Thyroid gland (tissue), 4 donors: Measurements from ENCODE around the gene ADAMTS12. TPM values are rescaled to one million over a fixed set of nuclear protein-coding genes. Genes with fewer than 3 reads are reported as not detected.

Source experiments
- DNase-seq, 2 donors: peaks; one replicate each; pipeline ENCODE4 v3.0.0-alpha.2; 2019
- H3K27ac ChIP-seq, 3 donors: fragments of 200-600 bp; sonication (generic); 1 replicate in 2 of 3; 2 replicates in 1 of 3; pipeline ENCODE4 v1.5.1; 2016 to 2019; ENCODE audit warnings: mild to moderate bottlenecking in 1 of 3, moderate library complexity in 1 of 3
- H3K27me3 ChIP-seq: fragments of 200-600 bp; sonication (generic); one replicate; pipeline ENCODE4 v1.5.1; 2019
- H3K36me3 ChIP-seq, 2 donors: fragments of 200-600 bp; sonication (generic); one replicate each; pipeline ENCODE4 v1.5.1; 2016 to 2019
- H3K4me1 ChIP-seq, 2 donors: fragments of 200-600 bp; sonication (generic); one replicate each; pipeline ENCODE4 v1.5.1; 2017 to 2019
- H3K4me3 ChIP-seq, 3 donors: fragments of 200-600 bp; sonication (generic); replicated peaks in 1 of 3; 1 replicate in 2 of 3; 2 replicates in 1 of 3; pipeline ENCODE4 v1.5.1; 2016; ENCODE audit warnings: mild to moderate bottlenecking in 1 of 3
- H3K9me3 ChIP-seq: fragments of 200-600 bp; sonication (generic); one replicate; pipeline ENCODE4 v1.5.1; 2017
- POLR2A ChIP-seq, 2 donors: fragments of 450-650 bp; IDR thresholded peaks; one replicate each; pipeline ENCODE4 v1.6.1; 2017; ENCODE audit warnings: antibody characterized with exemption in 2 of 2, mild to moderate bottlenecking in 2 of 2, moderate library complexity in 1 of 2
- WGBS, 2 donors: methylation state at CpG; one replicate each; pipeline ENCODE4 v1.1.5; 2017; 5-methylcytosine and 5-hydroxymethylcytosine counted together
- intact Hi-C: fragments of 100-400 bp; cut with DNase I; formaldehyde crosslinking; loops from one replicate; pipeline ENCODE4 v1.15.1; 2023
- total RNA-seq, 4 donors: library from RNA; depleted of rRNA; stranded (reverse); fragments of >200 nt; gene quantifications; one replicate each; pipeline ENCODE4 v1.2.3, GENCODE V29; 2016
- TF ChIP-seq, protein P1 (sequence below), 6 experiments: fragments of 200-600 bp in 3 of 6; fragments of 450-650 bp in 3 of 6; sonication (generic) in 3 of 6; IDR thresholded peaks; one replicate each; pipeline ENCODE4 v1.5.1; 2016 to 2019; ENCODE audit warnings: antibody characterized with exemption in 6 of 6, mild to moderate bottlenecking in 2 of 6, inconsistent platforms in 1 of 6, moderate library complexity in 1 of 6

The ADAMTS12 gene
- total RNA-seq, 4 donors from 2014 or later = 1.3 to 5.8 (median 2.3) TPM

DNA sequence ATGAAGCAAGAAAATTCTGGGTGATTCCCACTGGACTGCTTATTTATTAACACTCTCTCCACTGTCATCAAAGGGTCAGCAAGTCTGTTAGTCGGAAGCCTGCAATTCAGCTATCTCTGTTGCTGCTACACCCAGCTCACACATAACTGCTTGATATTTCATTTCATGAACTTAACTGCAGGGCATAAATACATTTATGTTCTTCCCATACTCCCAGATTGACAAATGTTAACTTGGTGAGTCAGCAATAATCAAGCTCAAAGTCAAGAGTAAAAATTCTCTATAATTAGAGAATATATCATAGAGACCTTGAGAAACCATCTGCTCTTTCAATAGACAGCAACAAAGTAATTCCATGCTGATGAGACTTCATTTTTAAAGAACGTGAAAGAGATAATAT is 198.8 kb downstream of the ADAMTS12 start:
- 89 to 93% methylated on average over 2 of the region's 2 CpGs for WGBS, 2 donors
- Histone ChIP-seq H3K4me3 (no peak overlapping the region), H3K4me1 (no peaks in the 10 kb centered on the region), H3K27ac (no peak overlapping the region), H3K9me3 (no peaks in the 10 kb centered on the region), H3K27me3 (no peaks in the 10 kb centered on the region), H3K36me3 (no peaks in the 10 kb centered on the region)
- TF ChIP-seq, protein P1, sequence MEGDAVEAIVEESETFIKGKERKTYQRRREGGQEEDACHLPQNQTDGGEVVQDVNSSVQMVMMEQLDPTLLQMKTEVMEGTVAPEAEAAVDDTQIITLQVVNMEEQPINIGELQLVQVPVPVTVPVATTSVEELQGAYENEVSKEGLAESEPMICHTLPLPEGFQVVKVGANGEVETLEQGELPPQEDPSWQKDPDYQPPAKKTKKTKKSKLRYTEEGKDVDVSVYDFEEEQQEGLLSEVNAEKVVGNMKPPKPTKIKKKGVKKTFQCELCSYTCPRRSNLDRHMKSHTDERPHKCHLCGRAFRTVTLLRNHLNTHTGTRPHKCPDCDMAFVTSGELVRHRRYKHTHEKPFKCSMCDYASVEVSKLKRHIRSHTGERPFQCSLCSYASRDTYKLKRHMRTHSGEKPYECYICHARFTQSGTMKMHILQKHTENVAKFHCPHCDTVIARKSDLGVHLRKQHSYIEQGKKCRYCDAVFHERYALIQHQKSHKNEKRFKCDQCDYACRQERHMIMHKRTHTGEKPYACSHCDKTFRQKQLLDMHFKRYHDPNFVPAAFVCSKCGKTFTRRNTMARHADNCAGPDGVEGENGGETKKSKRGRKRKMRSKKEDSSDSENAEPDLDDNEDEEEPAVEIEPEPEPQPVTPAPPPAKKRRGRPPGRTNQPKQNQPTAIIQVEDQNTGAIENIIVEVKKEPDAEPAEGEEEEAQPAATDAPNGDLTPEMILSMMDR (IDR thresholded peaks at IDR 0.05) = no peak
- no peak for TF ChIP-seq POLR2A (IDR thresholded peaks at IDR 0.05)
- DNase-seq = no peak
- intact Hi-C loops = no loop called here

DNA sequence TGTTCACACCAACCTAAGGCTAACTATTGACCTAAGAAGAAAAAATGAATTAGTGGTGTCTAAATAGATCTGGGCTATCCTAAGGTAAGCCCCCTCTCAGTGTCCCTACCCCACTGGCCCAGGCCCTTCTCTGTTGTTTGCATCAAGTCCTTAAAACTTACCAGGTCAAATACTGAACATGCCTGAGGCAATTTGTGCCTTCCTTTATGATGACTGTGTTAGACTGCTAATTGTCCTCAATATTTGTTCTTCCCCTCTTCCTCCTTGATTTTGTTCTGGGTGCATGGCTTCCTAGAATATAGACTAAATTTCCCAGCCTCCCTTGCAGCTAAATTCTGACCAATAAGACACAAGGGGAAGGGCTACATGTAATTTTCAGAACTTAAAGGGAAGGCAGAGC is 199.9 kb downstream of the ADAMTS12 start:
- TF ChIP-seq, protein P1 (IDR thresholded peaks at IDR 0.05) = no peak
- no peak for TF ChIP-seq POLR2A (IDR thresholded peaks at IDR 0.05)
- H3K4me1 ChIP-seq = no peaks in the 10 kb centered on the region
- intact Hi-C loops = no loop called here
- no peaks in the 10 kb centered on the region for H3K27me3 ChIP-seq
- no peak overlapping the region for H3K4me3 ChIP-seq
- no peak overlapping the region for H3K27ac ChIP-seq
- no peak for DNase-seq
- H3K9me3 ChIP-seq = no peaks in the 10 kb centered on the region
- no peaks in the 10 kb centered on the region for H3K36me3 ChIP-seq

DNA sequence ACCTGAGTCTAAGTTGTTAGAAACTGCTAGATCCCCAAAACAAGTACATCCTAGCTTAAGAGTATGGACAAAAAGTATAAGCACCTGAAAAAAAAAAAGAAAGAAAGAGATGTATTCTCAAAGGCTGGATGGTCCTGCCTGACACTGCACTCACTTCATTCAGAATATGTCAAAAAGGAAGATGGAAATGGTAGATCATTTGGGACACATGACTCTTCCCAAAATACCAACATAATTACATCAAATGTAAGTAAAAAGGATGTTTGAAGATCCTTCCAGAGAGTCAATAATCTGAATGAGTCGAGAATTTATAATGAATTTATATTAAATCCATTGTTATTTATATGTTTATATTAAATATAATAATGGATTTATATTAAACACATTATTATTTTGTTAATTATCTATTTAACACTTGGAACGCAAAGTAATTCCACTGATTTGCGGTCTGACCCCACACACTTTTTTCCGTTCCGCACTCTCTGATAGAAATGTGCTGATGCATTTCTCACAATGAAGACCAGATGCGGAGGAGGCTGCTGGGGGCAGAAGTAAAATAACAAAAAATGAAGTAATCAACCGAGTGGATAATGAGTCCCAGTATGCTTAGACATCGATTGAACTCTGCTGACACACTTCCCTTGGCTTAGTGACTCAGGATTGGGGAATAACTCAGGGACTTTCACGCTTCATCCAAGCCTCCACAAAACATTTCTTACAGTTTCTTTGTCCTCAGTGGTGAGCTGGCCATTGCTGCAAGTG is 201.2 kb downstream of the ADAMTS12 start:
- no peak for TF ChIP-seq POLR2A (IDR thresholded peaks at IDR 0.05)
- TF ChIP-seq, protein P1 (IDR thresholded peaks at IDR 0.05) = no peak
- intact Hi-C loops = no loop called here

DNA sequence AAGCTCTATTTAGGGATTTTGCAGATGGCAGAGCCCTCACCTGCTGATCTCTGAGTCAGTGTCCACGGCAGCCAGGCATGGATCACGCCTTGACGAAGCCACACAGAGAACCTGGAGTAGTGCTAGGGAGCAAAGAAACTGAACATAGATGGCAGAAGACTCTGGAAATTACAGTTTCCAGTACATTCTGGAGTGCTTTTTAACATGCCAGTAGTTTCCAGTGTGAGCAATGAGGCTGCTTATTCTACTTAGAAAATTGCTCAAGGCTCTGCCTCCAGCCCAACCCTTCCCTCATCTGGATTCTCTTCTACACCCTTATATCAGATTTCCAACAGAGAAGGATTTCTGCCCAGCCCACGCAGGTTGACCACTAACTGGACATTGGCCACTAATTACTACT is 203.3 kb downstream of the ADAMTS12 start:
- Histone ChIP-seq H3K27ac (no peak overlapping the region), H3K4me3 (no peak overlapping the region), H3K4me1 (no peaks in the 10 kb centered on the region), H3K36me3 (no peaks in the 10 kb centered on the region), H3K9me3 (no peaks in the 10 kb centered on the region), H3K27me3 (no peaks in the 10 kb centered on the region)
- TF ChIP-seq, protein P1 (IDR thresholded peaks at IDR 0.05) = no peak
- no peak for TF ChIP-seq POLR2A (IDR thresholded peaks at IDR 0.05)
- no peak for DNase-seq
- WGBS, 2 donors = 82 to 88% methylated on average over 3 to 4 of the region's 4 CpGs
- intact Hi-C loops = no loop called here

More for the DNA sequence above, 201.2 kb downstream of the ADAMTS12 start:
- H3K9me3 ChIP-seq = no peaks in the 10 kb centered on the region
- no peak overlapping the region for H3K27ac ChIP-seq
- no peak overlapping the region for H3K4me3 ChIP-seq
- no peaks in the 10 kb centered on the region for H3K36me3 ChIP-seq
- no peak for DNase-seq
- WGBS, 2 donors = 70 to 83% methylated on average over 9 of the region's 9 CpGs
- no peaks in the 10 kb centered on the region for H3K27me3 ChIP-seq
- no peaks in the 10 kb centered on the region for H3K4me1 ChIP-seq

DNA sequence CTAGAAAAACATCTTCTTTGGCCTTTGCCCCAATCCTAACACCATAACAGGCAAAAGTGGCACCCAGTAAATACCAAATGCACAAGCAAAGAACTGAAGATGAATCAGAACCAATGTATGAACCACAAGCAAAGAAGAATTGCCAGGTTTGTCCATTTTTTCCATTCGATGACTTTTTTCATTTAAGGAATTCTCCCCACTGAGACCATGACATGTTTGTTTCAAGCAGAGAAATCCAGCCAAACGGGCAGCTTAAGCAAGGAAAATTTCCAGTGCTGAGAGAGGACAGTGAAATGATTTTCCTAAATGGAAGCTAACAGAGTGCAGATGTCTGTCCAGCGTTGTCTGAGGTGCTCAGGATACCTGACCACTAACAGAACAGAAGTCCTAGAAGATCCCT is 203.7 kb downstream of the ADAMTS12 start:
- WGBS, 2 donors = 71 to 73% methylated on average over 2 to 3 of the region's 3 CpGs
- no peaks in the 10 kb centered on the region for H3K4me1 ChIP-seq
- H3K36me3 ChIP-seq = no peaks in the 10 kb centered on the region
- DNase-seq = no peak
- no peak overlapping the region for H3K4me3 ChIP-seq
- H3K27me3 ChIP-seq = no peaks in the 10 kb centered on the region
- TF ChIP-seq, protein P1 (IDR thresholded peaks at IDR 0.05) = no peak
- TF ChIP-seq POLR2A (IDR thresholded peaks at IDR 0.05) = no peak
- H3K9me3 ChIP-seq = no peaks in the 10 kb centered on the region
- H3K27ac ChIP-seq = no peak overlapping the region
- intact Hi-C loops = no loop called here
